ENCODE measurements around the gene COL24A1.

DNA sequence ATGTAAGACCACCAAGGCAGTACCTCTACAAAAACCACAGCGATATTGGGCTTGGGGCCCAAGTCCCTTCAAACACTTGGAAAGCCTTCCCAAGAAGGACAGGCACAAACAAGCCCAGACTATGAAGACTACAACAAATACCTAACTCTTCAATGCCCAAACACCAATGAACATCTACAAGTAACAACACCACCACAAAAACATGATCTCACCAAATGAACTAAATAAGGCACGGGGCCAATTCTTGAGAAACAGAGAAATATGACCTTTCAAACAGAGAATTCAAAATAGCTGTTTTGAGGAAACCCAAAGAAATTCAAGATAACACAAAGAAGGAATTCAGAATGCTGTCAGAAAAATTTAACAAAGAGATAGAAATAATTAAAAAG is 86.8 kb downstream of the COL24A1 start:
- TF ChIP-seq, protein P1, sequence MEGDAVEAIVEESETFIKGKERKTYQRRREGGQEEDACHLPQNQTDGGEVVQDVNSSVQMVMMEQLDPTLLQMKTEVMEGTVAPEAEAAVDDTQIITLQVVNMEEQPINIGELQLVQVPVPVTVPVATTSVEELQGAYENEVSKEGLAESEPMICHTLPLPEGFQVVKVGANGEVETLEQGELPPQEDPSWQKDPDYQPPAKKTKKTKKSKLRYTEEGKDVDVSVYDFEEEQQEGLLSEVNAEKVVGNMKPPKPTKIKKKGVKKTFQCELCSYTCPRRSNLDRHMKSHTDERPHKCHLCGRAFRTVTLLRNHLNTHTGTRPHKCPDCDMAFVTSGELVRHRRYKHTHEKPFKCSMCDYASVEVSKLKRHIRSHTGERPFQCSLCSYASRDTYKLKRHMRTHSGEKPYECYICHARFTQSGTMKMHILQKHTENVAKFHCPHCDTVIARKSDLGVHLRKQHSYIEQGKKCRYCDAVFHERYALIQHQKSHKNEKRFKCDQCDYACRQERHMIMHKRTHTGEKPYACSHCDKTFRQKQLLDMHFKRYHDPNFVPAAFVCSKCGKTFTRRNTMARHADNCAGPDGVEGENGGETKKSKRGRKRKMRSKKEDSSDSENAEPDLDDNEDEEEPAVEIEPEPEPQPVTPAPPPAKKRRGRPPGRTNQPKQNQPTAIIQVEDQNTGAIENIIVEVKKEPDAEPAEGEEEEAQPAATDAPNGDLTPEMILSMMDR (IDR thresholded peaks at IDR 0.05): no peak
- TF ChIP-seq, protein P2, sequence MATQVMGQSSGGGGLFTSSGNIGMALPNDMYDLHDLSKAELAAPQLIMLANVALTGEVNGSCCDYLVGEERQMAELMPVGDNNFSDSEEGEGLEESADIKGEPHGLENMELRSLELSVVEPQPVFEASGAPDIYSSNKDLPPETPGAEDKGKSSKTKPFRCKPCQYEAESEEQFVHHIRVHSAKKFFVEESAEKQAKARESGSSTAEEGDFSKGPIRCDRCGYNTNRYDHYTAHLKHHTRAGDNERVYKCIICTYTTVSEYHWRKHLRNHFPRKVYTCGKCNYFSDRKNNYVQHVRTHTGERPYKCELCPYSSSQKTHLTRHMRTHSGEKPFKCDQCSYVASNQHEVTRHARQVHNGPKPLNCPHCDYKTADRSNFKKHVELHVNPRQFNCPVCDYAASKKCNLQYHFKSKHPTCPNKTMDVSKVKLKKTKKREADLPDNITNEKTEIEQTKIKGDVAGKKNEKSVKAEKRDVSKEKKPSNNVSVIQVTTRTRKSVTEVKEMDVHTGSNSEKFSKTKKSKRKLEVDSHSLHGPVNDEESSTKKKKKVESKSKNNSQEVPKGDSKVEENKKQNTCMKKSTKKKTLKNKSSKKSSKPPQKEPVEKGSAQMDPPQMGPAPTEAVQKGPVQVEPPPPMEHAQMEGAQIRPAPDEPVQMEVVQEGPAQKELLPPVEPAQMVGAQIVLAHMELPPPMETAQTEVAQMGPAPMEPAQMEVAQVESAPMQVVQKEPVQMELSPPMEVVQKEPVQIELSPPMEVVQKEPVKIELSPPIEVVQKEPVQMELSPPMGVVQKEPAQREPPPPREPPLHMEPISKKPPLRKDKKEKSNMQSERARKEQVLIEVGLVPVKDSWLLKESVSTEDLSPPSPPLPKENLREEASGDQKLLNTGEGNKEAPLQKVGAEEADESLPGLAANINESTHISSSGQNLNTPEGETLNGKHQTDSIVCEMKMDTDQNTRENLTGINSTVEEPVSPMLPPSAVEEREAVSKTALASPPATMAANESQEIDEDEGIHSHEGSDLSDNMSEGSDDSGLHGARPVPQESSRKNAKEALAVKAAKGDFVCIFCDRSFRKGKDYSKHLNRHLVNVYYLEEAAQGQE (IDR thresholded peaks at IDR 0.05; ENCODE audit: insufficient read depth in 1 of 2, low read depth in 2 of 2, low read length in 1 of 2): no peak
- TF ChIP-seq POLR2AphosphoS5 (IDR thresholded peaks at IDR 0.05; ENCODE audit: low read depth, low read length): no peak
- no peak for TF ChIP-seq SIN3A (IDR thresholded peaks at IDR 0.05; ENCODE audit: borderline replicate concordance, insufficient read depth, low read depth, low read length)
- TF ChIP-seq TCF7L2 (IDR thresholded peaks at IDR 0.05; ENCODE audit: low read depth, low read length): no peak

Measured in Panc1 (cell line).